Measurements from ENCODE around the gene PLPP3.

Gene PLPP3

GRCh38 chr1:56491441-56491840 is 87.9 kb downstream of the PLPP3 start:
- no peak for DNase-seq (ENCODE audit: extremely low read depth, low read depth)
- no peak overlapping the region for H3K4me3 ChIP-seq (replicated peaks; ENCODE audit: low read depth, low read length)
- TF ChIP-seq CTCF (IDR thresholded peaks at IDR 0.05; ENCODE audit: low read depth, low read length, missing control alignments) = no peak

- DNase-seq (ENCODE audit: extremely low read depth, low read depth) = no peak
- TF ChIP-seq CTCF (IDR thresholded peaks at IDR 0.05; ENCODE audit: low read depth, low read length, missing control alignments) = no peak
- no peak overlapping the region for H3K4me3 ChIP-seq (replicated peaks; ENCODE audit: low read depth, low read length)
These were observed 88.7 kb downstream of the PLPP3 start for GRCh38 chr1:56490619-56491018.

- H3K4me3 ChIP-seq (replicated peaks; ENCODE audit: low read depth, low read length) = no peak overlapping the region
- no peak for TF ChIP-seq CTCF (IDR thresholded peaks at IDR 0.05; ENCODE audit: low read depth, low read length, missing control alignments)
- no peak for DNase-seq (ENCODE audit: extremely low read depth, low read depth)
These were observed 89.7 kb downstream of the PLPP3 start for GRCh38 chr1:56489695-56490094.

GRCh38 chr1:56484695-56485094 is 94.7 kb downstream of the PLPP3 start:
- DNase-seq (ENCODE audit: extremely low read depth, low read depth) = no peak
- TF ChIP-seq CTCF (IDR thresholded peaks at IDR 0.05; ENCODE audit: low read depth, low read length, missing control alignments) = no peak
- H3K4me3 ChIP-seq (replicated peaks; ENCODE audit: low read depth, low read length) = no peak overlapping the region

GRCh38 chr1:56483104-56483503 is 96.3 kb downstream of the PLPP3 start:
- no peak for DNase-seq (ENCODE audit: extremely low read depth, low read depth)
- H3K4me3 ChIP-seq (replicated peaks; ENCODE audit: low read depth, low read length) = no peak overlapping the region
- TF ChIP-seq CTCF (IDR thresholded peaks at IDR 0.05; ENCODE audit: low read depth, low read length, missing control alignments) = no peak

GRCh38 chr1:56482486-56482885 is 96.9 kb downstream of the PLPP3 start:
- DNase-seq (ENCODE audit: extremely low read depth, low read depth) = no peak
- no peak overlapping the region for H3K4me3 ChIP-seq (replicated peaks; ENCODE audit: low read depth, low read length)
- TF ChIP-seq CTCF (IDR thresholded peaks at IDR 0.05; ENCODE audit: low read depth, low read length, missing control alignments) = no peak

- no peak overlapping the region for H3K4me3 ChIP-seq (replicated peaks; ENCODE audit: low read depth, low read length)
- no peak for DNase-seq (ENCODE audit: extremely low read depth, low read depth)
- no peak for TF ChIP-seq CTCF (IDR thresholded peaks at IDR 0.05; ENCODE audit: low read depth, low read length, missing control alignments)
These were observed 98.1 kb downstream of the PLPP3 start for GRCh38 chr1:56481140-56481694.
